BE2C (cell line): ENCODE measurements around the gene KAZN.

Source experiments
- DNase-seq: peaks from one replicate; pipeline ENCODE4 v3.0.0-alpha.2; 2020
- H3K27me3 ChIP-seq: fragments of 250-450 bp; sonication (Bioruptor Pico); 2 replicates; pipeline ENCODE4 v1.5.1; 2020; ENCODE audit warnings: mild to moderate bottlenecking
- H3K36me3 ChIP-seq: fragments of 250-450 bp; sonication (Bioruptor Pico); 2 replicates; pipeline ENCODE4 v1.5.1; 2020; ENCODE audit warnings: mild to moderate bottlenecking
- H3K4me1 ChIP-seq: fragments of 250-450 bp; sonication (Bioruptor Pico); 2 replicates; pipeline ENCODE4 v1.5.1; 2020
- H3K4me3 ChIP-seq: 2 replicates; pipeline ENCODE4 v1.5.1; 2011; ENCODE audit warnings: low read depth, low read length
- H3K9me3 ChIP-seq: fragments of 250-450 bp; sonication (Bioruptor Pico); 2 replicates; pipeline ENCODE4 v1.5.1; 2020
- TF ChIP-seq, protein P1 (sequence below): IDR thresholded peaks from 2 replicates; pipeline ENCODE4 v1.5.1; 2012; ENCODE audit warnings: mild to moderate bottlenecking, low read depth, low read length

Gene KAZN

DNA sequence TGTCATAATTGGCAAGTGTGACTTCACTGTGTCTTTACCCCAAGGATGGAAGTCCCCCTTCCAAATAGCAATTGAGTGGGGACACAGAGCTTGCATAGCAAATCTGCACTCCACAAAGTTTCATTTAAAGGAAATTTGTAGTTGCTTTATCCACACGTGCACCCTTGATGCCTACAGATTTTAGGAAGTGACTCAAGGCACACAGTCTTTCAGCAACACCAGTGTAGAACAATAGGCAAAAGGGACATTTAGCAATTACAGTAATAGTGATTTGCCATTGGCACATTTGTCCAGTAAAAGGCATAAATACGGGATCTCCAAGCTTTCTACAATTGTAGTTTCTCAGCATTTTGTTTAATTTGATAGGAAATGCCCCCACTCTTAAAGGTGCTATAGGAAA is 43.4 kb upstream of the KAZN start:
- Histone ChIP-seq H3K9me3 (no peaks in the 10 kb centered on the region), H3K4me3 (no peak overlapping the region), H3K27me3 (no peaks in the 10 kb centered on the region), H3K4me1 (no peaks in the 10 kb centered on the region), H3K36me3 (no peaks in the 10 kb centered on the region)
- TF ChIP-seq, protein P1, sequence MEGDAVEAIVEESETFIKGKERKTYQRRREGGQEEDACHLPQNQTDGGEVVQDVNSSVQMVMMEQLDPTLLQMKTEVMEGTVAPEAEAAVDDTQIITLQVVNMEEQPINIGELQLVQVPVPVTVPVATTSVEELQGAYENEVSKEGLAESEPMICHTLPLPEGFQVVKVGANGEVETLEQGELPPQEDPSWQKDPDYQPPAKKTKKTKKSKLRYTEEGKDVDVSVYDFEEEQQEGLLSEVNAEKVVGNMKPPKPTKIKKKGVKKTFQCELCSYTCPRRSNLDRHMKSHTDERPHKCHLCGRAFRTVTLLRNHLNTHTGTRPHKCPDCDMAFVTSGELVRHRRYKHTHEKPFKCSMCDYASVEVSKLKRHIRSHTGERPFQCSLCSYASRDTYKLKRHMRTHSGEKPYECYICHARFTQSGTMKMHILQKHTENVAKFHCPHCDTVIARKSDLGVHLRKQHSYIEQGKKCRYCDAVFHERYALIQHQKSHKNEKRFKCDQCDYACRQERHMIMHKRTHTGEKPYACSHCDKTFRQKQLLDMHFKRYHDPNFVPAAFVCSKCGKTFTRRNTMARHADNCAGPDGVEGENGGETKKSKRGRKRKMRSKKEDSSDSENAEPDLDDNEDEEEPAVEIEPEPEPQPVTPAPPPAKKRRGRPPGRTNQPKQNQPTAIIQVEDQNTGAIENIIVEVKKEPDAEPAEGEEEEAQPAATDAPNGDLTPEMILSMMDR, result no peak
- no peak for DNase-seq

DNA sequence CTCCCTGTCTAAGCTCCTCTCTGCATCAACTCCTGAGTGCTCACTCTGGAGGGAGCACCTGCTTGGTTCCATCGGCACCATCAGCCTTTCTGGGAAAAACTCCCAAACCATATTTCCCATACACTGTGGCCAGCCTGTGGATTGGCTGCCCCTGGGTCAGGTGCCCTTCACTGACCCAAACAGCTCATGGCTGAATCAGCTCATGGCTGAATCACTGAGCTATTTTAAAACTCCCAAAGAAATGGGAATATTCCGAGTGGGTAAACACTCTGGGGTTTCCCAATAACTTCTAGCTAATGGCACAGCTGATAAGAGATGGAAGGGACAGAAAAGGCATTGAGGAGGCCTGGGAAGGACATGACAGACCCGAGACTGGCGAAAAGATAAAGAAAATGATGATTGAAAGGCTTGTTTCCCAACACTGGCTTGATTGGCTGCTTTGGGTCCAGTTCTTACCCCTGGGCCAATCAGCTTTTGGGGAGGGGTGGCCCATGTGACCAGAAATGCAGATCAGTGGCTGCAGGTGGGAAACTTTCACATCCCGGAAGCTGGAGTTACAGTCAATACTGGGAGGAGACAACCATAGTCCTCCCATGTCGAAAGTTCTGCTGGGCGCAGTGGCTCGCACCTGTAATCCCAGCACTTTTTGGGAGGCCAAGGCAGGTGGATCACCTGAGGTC is 37.3 kb upstream of the KAZN start:
- TF ChIP-seq, protein P1, result no peak
- Histone ChIP-seq H3K9me3 (no peaks in the 10 kb centered on the region), H3K4me3 (no peak overlapping the region), H3K36me3 (no peaks in the 10 kb centered on the region), H3K27me3 (no peaks in the 10 kb centered on the region), H3K4me1 (no peaks in the 10 kb centered on the region)
- no peak for DNase-seq

DNA sequence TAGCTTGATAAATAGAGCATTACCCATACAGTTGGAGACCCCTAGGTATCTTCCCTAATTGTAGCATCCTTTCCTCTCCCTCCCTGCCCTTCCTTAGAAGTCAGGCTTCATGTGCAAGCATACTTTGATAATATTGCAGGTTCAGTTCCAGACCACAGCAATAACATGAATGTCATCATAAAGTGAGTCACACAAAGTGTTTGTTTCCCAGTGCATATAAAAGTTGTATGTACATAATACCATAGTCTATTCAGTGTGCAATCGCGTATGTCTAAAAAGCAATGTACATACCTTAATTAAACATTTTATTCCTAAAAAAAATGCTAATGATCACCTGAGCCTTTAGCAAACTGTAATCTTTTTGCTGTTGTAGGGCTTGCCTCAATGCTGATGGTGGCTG is 33.4 kb upstream of the KAZN start:
- H3K9me3 ChIP-seq, result no peaks in the 10 kb centered on the region
- TF ChIP-seq, protein P1, result no peak
- no peaks in the 10 kb centered on the region for H3K27me3 ChIP-seq
- no peak overlapping the region for H3K4me3 ChIP-seq
- no peaks in the 10 kb centered on the region for H3K36me3 ChIP-seq
- H3K4me1 ChIP-seq, result no peaks in the 10 kb centered on the region
- no peak for DNase-seq

DNA sequence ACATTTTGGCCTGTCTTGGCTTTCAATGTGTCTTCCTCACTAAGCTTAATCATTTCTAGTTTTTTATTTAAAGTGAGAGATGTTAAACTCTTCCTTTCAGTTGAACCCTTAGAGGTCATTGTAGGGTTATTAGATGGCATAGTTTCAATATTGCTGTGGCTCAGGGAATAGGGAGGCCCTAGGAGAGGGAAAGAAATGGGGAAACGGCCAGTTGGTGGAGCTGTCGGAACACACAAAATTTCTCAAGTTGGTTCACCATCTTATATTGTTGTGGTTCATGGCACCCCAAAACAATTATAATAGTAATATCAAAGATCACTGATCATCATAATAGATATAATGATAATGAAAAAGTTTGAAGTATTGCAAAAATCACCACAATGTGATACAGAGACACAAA is 31.4 kb upstream of the KAZN start:
- Histone ChIP-seq H3K9me3 (no peaks in the 10 kb centered on the region), H3K4me3 (no peak overlapping the region), H3K27me3 (no peaks in the 10 kb centered on the region), H3K4me1 (no peaks in the 10 kb centered on the region), H3K36me3 (no peaks in the 10 kb centered on the region)
- TF ChIP-seq, protein P1, result no peak
- no peak for DNase-seq

DNA sequence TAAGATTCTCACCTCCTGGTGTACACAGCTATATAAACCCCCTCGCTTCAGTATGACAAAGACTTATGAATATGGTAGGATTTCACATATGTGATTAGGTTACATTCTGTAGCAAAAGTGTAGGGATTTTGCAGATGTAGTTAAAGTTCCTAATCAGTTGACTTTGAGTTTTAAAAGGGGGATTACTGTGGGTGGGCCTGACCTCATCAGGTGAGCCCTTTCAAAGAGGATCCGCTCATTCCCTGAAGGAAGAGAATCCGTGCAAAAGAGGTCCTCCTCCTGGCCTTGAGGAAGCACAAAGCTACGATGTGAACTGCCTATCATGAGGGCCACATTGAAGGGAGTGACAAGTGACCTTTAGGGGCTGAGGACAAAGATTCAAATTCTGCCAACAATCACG is 30.6 kb upstream of the KAZN start:
- H3K36me3 ChIP-seq, result no peaks in the 10 kb centered on the region
- H3K4me1 ChIP-seq, result no peaks in the 10 kb centered on the region
- no peaks in the 10 kb centered on the region for H3K27me3 ChIP-seq
- no peak overlapping the region for H3K4me3 ChIP-seq
- DNase-seq, result no peak
- TF ChIP-seq, protein P1, result no peak
- no peaks in the 10 kb centered on the region for H3K9me3 ChIP-seq

DNA sequence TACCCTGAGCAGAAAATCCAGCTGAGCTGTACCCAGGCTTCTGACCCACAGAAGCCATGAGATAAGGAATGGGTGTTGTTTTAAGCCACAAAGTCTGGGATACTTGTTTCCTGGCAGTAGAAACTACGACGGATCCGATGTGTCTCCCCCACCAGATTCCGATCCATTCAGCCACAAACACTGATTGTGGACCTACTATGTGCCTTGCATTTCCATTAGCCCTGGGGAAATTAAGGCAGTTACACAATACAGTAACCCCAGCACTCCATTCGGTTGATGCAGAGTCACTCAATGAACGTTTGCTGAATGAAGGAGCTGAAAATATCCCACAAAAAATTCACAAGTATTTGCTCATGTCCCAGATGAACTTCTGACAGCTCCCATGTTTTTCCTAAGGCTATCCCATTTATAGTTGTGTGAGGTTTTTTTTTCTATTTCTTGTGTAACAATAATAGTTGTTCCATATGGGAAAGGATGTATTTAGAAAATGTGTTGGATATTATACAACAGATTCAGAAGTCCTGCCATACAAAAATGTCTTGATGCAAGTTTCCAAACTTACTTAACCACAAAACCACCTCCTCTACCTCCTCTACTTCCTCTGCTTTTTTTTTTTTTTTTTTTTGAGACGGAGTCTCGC is 29.6 kb upstream of the KAZN start:
- Histone ChIP-seq H3K4me1 (no peaks in the 10 kb centered on the region), H3K27me3 (no peaks in the 10 kb centered on the region), H3K4me3 (no peak overlapping the region), H3K9me3 (no peaks in the 10 kb centered on the region), H3K36me3 (no peaks in the 10 kb centered on the region)
- DNase-seq, result no peak
- TF ChIP-seq, protein P1, result no peak
